ENCODE results near the gene BZW2.
A peak's percentile ranks its signal among the peaks of the same experiment; 100 is the strongest.
"Not testable (repeated sequence)": the region's sequence is repeated elsewhere in the genome, so short reads cannot be mapped to it uniquely, and the experiment has no call there.

The BZW2 gene

DNA sequence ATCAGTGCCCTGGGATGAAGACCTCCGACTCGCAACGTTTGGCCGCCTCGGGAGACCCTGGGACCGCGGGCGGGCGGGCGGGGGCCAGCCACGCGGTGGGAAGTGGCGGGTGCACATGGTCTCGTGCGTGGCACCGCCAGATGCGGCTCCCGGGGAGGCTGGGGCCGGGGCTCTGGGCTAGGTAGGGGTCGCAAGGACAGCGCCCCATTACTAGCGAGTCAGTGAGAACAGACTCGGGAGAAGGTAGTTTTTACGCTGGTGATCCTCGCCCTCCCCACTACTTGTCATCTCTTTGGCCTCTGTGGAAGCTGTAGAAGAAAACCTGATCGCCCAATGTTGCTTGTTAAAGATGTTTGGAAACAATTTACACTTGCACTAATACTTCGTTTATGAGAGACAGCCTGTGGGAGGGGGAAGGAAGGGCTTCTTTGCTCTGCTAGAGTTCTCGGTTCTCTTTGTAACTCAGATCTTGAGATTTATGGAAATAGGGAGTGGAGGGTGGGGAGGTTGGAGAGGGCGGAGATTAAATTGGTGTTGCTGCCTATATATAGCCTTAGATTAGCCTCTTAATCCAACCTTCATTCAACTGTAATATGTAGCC is 591 bp downstream of the BZW2 start:
- DNase-seq = no peak

DNA sequence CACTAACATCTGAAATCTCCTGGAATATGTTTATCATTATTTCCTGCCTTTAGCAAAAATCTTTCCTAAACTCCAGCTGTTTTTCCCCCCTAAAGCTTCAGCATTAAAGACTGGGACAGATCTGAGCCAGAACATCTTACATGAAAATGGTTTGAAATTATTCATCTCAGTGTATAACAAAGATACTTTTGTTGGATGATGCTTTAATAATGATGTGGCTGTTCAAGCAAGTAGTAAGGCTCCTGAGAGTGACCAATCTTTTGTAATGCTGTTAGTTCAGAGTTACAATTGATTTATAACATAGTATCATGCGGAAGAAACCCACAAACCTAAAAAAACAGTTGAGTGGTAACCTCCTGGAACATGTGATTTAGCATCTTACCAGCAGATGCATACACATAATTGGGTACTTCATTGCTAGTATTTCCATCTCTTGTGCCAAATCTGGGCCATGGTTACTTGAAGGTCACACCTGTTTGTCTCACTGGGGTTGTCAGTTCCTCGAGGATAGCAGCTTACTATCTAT is 1.5 kb downstream of the BZW2 start:
- no peak for DNase-seq

DNA sequence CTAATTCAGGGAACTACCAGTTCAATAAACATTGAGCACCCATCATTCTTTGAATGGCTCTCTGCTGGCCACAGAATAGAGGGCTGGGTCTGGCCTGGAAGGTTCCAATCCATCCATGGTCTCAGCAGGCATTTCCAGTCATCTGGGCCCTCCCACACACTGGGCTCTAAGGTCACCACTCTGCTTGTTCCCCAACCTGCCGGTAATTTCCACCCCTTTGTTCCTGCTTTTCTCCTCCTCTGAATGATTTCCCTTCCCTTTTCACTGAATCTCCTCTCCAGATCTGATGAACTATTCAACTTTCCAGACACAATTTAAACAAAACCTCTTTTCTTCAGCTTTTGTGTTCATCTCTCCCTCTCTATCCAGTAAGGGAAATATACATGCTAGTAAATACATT is 2.6 kb downstream of the BZW2 start:
- no peak for DNase-seq

DNA sequence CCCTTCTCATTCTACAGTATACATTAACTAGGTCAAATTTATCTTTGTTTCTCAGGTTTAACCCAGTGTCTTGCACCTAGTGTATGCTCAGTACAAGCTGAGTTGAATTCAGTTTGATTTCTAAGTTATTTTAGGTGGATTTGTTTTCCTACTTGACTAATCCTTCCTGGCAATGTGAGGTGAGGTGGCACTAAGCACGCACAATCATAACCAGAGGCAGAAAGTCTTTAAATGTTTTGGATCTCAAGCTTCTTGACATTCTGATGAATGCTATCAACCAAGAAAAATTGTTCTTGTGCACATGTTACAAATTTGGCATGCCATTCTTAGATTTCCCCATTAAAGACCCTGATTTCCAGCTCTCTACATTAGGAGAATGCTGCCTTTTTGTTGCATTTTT is 3.2 kb downstream of the BZW2 start:
- no peak for DNase-seq

DNA sequence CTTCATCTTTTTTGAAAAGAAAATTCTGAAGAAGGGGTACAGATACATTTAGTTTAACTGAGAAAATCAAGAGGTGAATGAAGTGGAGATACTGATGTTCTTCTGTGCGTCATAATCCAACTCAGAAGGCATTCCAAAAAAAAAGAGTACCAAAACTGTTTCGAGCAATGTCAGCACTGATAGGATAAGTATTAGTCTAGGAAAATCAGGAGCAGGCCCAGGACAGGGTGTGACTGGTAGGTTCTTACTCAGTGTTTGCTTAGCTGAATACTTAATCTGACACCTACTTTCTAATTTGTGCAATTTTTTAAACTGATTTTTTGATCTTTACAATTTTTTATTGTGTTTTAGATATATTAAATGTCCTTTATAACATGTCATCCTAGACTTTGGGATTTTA is 4.3 kb downstream of the BZW2 start:
- no peak for DNase-seq

DNA sequence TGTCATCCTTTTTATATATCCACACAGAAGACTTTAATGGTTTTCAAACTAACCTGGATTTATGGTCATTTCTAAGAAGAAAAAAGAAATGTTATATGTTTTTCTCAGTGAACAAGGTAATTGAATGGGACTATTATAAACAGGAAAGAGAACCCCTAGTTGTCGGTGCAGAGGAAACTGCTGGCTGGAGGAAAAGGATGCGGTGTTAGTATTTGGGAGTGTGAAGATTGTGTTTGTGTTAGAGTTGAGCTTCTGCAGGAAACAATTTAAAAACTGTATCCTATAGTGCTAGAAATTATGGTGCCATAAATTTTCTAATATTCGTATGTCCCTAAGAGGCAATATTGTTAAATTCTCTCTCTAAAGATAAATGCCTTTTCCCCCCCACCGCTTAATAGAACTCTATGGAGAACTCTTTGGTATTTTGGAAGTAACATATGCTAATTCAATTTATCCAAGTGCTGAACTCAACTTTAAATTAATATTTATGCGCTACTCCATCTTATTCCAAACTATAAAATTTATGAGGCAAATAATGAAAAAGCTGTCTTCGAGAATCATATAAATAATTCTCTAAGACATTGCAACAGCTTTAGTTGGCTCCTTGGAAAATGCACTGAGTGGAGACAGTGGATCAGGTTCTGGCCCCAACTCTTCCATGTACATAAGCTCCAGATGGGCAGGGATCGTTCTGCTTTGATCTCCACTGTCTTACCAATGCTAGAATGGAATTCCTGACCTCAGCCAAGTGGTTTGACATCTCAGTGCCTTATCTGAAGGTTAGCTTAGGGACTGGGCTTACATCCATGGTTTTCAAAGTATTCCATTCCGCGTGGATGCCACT is 5.6 kb downstream of the BZW2 start:
- no peak for DNase-seq

DNA sequence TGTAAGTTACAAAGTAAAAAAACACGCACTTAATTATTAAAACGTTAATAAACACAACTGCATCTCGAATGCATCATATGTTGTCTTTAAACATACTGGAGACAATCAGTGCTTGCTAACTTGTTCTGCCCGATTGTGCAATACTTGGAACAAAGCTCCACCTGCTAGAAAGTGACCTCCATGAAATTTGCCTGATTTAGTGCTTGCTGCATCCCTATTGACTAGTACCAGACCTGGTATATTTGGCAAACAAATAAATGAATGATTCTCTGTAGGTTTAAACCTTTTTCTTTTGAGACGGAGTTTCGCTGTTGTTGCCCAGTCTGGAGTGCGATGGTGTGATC is 6.2 kb downstream of the BZW2 start:
- no peak for DNase-seq

DNA sequence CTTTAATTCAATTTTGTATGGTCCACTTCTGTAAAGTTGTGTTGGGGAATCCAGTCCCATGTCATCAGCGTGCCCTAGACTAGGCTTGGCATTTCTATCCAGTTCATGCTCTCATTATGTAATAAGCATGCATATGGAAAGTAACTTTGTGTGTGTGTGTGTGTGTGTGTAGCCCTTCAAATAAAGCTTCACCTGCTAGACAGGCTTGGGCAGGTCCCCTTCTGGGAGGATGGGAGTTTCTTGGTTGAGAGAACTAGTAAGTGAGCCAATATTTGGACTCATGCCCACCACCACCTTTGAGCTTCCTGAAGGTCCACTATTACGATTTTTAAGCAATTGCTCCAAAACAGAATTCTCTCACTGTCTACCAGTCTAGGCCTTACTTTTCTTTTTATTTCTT is 6.9 kb downstream of the BZW2 start:
- no peak for DNase-seq

DNA sequence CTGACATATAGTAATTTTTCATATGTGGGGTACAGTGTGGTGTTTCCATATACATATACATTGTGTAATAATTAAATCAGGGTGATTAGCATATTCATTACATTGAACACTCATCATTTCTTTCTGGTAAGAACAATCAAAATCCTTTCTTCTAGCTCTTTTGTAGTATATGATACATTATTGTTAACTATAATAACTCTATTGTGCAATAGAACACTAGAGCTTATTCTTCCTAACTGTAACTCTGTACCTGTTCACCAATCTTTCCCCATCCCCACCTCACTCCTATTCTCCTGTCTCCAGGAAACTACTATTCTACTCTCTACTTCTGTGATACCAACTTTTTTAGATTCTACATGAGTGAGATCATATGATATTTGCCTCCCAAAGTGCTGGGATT is 9.4 kb downstream of the BZW2 start:
- DNase-seq = no peak

DNA sequence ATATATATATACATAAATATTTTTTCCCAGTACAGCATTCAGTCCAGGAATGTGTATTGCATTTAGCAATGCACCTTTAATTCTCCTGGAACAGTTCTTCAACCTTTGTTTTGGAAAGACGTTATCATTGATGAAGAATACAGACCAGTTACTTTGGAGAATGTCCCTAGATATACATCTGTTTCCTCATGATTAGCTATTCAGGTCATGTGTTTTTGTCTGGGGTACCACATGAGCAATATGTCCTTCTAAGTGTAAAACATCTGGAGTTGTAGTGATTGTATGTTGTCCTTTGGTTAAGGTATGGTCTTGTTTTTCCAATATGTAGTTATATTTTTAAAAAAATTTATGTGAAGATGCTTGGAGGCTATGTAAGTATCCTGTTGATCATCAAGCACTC is 10.2 kb downstream of the BZW2 start:
- DNase-seq = peak in 1 of 6 experiments; percentile 1

DNA sequence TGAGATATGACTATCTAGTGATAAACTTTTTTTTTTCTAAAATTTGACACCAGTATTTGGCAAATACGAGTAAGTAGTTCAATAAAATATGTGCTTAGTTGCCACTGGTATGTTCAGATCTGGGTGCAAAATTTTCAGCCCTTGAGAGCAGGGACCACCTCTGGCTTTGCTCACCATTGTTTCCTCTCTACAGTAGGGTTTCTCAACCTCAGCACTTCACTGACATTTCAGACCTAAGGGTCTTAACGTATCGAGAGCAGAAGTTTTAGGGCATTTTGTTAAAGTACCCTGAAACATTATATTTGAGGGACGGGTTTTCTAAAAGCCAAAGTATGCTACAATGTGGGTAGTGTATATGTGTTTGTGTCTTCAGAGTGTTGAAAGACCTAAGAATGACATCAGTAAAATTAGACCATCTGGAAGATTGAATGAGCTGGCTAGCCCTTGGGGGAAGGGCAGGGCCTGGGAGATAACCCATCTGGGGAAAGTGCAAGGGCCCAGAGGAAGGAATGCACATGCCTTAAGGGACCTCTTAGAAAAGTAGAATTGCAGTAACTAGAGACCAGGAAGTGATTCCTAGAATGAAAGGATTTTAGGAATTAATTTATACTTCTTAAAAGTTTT is 11.8 kb downstream of the BZW2 start:
- DNase-seq = no peak

DNA sequence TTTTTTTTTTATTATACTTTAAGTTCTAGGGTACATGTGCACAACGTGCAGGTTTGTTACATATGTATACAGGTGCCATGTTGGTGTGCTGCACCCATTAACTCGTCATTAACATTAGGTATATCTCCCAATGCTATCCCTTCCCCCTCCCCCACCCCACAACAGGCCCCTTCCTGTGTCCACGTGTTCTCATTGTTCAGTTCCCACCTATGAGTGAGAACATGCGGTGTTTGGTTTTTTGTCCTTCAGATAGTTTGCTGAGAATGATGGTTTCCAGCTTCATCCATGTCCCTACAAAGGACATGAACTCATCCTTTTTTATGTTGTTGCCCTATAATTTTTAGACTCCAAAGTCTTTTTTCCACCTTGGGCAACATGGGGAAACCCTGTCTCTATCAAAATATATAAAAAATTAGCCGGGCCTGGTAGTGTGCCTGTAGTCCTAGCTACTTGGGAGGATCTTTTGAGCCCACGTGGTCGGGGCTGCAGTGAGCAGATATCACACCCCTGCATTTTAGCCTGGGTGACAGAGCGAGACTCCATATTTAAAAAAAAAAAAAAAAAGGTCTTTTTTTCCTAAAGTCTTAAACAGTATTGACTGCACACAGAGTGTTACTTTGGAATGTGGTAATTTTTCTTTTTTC is 14.0 kb downstream of the BZW2 start:
- DNase-seq = not testable (repeated sequence)

DNA sequence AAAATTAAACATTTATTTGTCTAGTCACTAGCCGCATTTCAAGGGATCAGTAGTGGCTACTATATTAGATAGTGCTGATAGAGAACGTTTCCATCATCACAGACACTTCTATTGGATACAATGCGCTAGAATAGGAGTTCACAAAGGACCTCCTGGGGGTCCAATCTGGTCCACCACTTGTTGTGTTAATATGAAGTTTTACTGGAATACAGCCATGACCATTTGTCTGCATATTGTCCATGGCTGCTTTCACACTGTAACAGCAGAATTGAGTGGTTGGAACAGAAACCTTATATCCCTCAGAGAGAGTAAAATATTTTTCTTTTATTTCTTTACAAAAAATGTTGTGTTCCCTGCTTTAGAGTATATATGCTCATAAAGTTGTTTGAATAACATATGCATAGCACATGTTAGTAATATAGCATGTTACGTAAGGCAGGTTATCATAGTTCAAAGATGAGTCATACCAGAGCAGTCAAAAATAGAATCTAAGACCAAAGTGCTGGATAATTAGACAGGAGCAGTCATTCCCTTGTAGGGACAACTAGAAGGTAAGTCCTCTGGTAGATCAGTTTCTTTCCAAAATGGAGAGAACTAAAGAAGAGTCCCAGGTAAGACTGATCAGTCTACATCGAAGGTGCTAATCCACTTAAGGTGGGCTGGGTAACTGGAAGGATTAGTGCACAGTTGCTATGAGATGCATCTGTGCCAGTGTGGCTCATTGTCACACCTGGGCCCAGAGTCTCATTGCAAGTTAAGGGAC is 14.9 kb downstream of the BZW2 start:
- DNase-seq = no peak

DNA sequence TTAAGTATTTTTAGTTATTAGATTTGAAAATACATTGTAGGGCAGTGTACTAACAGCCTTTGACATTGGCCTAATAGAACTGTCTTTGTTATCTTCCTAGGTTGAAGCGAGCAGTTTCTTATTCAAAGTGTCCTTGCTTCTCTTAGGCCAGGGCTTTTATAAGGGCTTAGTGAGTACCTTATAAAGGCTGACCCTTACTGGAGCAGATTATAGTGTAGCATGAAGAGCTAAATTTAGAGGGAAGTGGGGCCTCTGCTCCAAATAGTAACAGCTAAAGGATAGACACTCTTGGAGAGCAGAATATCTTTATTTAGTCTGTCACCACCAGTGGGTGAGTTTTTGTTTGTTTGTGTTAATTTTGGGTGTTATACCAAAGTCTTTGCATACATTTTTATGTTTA is 15.9 kb downstream of the BZW2 start:
- no peak for DNase-seq

DNA sequence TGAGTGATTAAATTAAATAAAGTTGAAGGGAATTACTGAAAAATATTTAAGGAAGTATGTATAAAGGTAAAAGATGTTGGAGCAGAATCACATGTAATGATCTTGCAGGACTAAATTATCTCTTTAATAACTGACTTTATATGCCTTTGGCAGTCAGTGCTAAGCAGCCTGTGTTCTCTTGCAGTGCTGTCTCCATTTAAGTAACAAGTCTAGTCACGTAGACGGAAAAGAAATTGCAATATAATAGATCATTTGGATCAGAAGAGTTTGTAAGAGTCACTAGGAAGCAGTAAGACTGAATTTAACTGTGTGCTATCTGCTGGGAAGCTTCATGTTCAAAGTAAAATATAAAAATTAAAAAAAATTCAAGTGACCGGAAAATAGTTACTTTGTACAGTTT is 21.4 kb downstream of the BZW2 start:
- DNase-seq = no peak

DNA sequence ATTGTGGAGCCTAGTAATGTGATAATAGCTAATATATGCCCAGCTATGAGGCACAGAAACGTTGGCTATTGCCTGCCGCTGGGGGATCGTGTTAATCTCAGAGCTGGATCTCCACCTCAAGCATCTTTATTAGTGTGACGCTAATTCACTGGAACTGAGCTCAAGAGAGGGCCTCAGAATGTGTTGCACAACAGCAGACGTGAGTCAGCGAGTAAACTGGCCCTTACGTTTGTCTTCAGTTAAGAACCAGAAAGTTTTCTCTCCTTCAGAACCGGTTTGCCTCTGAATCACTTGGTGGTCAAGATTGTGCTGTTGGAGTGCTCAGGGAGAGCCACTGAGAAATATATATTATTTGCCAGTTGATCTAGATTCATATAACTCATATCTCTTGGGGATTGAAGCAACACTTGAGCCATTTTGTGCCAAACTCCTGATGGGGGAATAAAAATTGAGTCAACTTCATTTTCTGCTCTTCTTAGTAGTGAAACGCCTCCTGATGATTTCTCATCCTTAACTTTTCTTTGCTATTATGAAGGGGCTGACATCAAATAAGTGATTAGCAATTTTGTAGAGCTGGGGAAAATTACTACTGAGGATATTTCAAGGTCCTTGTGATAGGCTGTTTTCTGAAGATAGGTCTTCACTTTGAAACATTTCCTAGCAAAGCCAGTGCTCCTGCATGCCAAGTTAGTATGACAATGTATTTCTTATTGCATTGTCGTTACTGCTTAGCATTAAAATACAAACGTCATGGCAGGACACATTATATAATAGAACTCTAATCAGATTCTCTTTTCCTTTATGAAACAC is 22.3 kb downstream of the BZW2 start:
- DNase-seq = no peak

DNA sequence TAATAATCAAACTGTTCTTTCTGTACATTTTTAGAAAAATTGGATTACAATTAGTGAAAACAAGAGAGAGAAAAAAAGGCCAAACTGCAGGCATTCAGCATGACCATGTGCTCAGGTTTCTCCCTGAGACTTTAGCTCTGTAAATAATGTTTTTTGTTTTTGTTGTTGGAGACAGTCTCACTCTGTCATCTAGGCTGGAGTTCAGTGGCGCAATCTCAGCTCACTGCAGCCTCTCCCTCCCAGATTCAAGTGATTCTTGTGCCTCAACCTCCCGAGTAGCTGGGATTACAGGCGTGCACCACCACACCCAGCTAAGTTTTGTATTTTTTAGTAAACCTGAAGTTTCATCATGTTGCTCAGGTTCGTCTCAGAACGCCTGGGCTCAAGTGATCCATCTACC is 23.0 kb downstream of the BZW2 start:
- DNase-seq = no peak

DNA sequence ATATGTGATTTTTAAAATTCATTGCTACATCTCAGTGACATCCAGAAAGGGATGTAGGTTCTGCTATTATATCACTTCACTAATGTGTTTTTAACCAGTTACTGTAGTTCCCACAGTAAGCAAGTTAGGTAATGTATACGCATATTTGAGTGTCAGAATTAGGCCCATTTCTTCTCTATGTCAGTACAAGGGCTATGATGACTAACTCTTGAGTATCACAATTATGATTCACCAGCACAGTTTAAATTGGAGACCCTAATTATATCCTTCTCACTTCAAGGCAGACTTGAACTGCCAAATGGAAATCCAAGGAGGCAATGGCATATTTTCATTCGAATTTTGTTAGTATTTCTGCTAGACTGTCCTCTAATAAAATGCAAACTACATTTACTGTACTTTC is 23.6 kb downstream of the BZW2 start:
- no peak for DNase-seq

DNA sequence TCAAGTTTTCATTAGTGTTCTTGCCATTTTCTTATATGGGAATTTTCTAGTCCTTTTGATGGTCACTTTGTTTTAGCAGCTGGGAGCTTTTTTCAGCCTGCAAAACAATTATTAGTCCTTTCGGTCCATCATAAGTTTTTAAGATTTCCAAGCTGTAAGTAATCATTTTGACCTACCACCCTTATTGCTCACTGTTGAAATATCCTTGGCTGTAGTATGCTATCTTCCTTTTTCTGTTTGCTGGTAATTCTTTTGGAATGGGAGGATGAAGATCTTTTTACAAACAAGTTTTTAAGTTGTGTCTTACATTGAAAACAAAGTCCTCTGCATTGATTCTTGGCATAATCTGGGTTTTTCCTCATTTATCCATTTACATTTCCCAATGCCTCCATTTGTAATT is 24.0 kb downstream of the BZW2 start:
- no peak for DNase-seq

DNA sequence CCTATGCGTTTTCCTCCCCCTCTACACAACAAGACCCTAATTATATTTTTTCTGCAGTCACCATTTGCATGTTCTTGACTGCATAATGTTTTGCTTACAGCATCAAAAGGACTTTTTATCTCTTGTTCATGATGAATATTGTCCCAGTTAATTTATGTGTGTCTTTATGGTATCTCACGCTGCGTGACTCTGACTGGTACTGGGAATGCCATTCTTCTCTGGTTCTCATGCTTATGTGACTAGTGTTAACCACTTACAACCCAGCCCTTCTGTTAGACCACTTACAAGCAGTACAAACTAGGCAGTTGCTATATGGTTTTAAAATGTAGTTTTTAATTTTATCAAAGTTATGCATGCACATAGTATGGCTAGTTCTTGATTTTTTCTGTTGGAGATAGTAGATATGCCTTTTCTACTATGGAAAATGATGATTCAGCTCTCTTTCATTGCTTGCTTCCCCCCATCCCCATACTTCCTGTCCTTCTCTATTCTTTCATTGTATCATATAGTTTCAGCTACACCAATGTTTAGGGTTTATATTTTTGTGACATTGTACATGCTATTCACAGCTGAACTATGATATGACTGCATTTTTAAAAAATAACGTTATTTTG is 24.9 kb downstream of the BZW2 start:
- no peak for DNase-seq

DNA sequence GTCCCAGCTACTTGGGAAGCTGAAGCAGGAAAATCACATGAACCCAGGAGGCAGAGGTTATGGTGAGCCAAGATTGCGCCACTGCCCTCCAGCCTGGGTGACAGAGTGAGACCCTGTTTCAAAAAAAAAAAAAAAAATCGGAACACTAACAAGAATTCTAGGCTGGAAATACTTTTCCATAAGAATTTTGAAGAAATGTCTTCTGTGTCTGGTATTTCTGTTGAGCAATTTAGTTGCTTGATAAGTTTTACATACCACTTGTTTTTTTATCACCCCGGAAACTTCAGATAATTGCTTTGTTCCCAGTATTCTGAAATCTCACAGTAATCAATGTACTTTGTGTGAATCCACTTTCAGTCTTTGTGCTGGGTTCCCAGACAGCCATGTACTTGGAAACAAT is 25.8 kb downstream of the BZW2 start:
- DNase-seq = no peak

DNA sequence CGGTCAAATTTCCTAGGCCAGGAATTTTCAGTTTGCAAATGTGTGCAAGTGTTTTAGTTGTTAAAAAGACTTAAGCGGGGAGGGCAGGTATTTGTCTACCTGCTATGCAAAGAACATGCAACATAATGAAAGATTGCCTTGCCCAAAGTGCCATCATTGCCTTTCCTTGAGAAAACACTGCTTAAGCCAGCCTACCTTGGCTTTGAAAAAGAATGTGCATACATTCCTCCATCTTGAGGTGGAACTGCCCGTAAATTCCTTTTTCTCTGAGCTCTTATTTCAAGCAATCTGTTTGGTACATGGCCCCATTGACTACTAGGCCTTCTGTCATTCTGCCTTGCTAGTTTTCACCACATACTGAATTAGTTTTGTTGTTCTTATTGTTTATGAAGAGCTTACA is 29.3 kb downstream of the BZW2 start:
- no peak for DNase-seq

All from stimulated activated naive CD4-positive, alpha-beta T cell (primary cell).